GM23338 (cell line): Measurements from ENCODE around the gene SPAG16. TPM values are rescaled to one million over a fixed set of nuclear protein-coding genes. Genes with fewer than 3 reads are reported as not detected.

Experiments
- ATAC-seq: fragments of 200-7000 bp; cut with Tn5 transposase; 3 replicates; pipeline ENCODE4 v1.9.1; 2020
- DNase-seq: peaks from one replicate; pipeline ENCODE4 v3.0.0-alpha.2; 2015; ENCODE audit warnings: low spot score
- H2AFZ ChIP-seq: fragments of 200-600 bp; sonication (generic); 2 replicates; pipeline ENCODE4 v1.8.0; 2016; ENCODE audit warnings: antibody characterized with exemption, mild to moderate bottlenecking, moderate library complexity
- H3F3A ChIP-seq: fragments of 200-600 bp; sonication (generic); replicated peaks from 2 replicates; pipeline ENCODE4 v1.8.0; 2017; ENCODE audit warnings: antibody characterized with exemption, mixed run types, low read depth
- H3K27ac ChIP-seq: fragments of 200-600 bp; sonication (generic); 2 replicates; pipeline ENCODE4 v1.6.1; 2016; ENCODE audit warnings: low read depth
- H3K27me3 ChIP-seq: fragments of 200-600 bp; sonication (generic); 2 replicates; pipeline ENCODE4 v1.8.0; 2016; ENCODE audit warnings: mild to moderate bottlenecking, mixed run types, moderate library complexity; ENCODE audit not compliant: insufficient read depth
- H3K36me3 ChIP-seq: fragments of 200-600 bp; sonication (generic); 2 replicates; pipeline ENCODE4 v1.8.0; 2016; ENCODE audit warnings: mild to moderate bottlenecking; ENCODE audit not compliant: insufficient read depth
- H3K4me1 ChIP-seq: fragments of 200-600 bp; sonication (generic); 2 replicates; pipeline ENCODE4 v1.8.0; 2016; ENCODE audit warnings: mild to moderate bottlenecking, moderate library complexity; ENCODE audit not compliant: insufficient read depth
- H3K4me2 ChIP-seq: fragments of 200-600 bp; sonication (generic); 2 replicates; pipeline ENCODE4 v1.7.1; 2017; ENCODE audit warnings: mixed run types
- H3K4me3 ChIP-seq: fragments of 200-600 bp; sonication (generic); 2 replicates; pipeline ENCODE4 v1.6.1; 2016; ENCODE audit warnings: mixed run types
- H3K79me2 ChIP-seq: fragments of 200-600 bp; sonication (generic); replicated peaks from 2 replicates; pipeline ENCODE4 v1.8.0; 2017; ENCODE audit warnings: mild to moderate bottlenecking; ENCODE audit not compliant: insufficient read depth
- H3K9me2 ChIP-seq: fragments of 200-600 bp; sonication (generic); 2 replicates; pipeline ENCODE4 v1.8.0; 2017; ENCODE audit not compliant: insufficient read depth
- H4K20me1 ChIP-seq: fragments of 200-600 bp; sonication (generic); replicated peaks from 2 replicates; pipeline ENCODE4 v1.8.0; 2017; ENCODE audit warnings: mild to moderate bottlenecking; ENCODE audit not compliant: insufficient read depth
- H3K27ac Mint-ChIP-seq: 2 replicates; pipeline ENCODE4 v1.8.0; 2020; ENCODE audit warnings: inconsistent platforms, mild to moderate bottlenecking, moderate library complexity, mixed read lengths
- H3K27me3 Mint-ChIP-seq: 3 replicates; pipeline ENCODE4 v1.8.0; 2022; ENCODE audit warnings: low read depth, mild to moderate bottlenecking, moderate library complexity, mixed read lengths, inconsistent platforms; ENCODE audit not compliant: insufficient read depth, poor library complexity
- H3K36me3 Mint-ChIP-seq: 3 replicates; pipeline ENCODE4 v1.8.0; 2021; ENCODE audit warnings: low read depth, mild to moderate bottlenecking, inconsistent platforms, moderate library complexity, mixed read lengths
- H3K4me1 Mint-ChIP-seq: 3 replicates; pipeline ENCODE4 v1.8.0; 2020; ENCODE audit warnings: mild to moderate bottlenecking, inconsistent platforms, mixed read lengths
- H3K4me3 Mint-ChIP-seq: 3 replicates; pipeline ENCODE4 v1.8.0; 2021; ENCODE audit warnings: moderate library complexity, mild to moderate bottlenecking, inconsistent platforms, mixed read lengths
- H3K9me3 Mint-ChIP-seq: 3 replicates; pipeline ENCODE4 v1.8.0; 2020; ENCODE audit warnings: moderate library complexity, mild to moderate bottlenecking, inconsistent platforms, mixed read lengths
- CREB1 ChIP-seq: fragments of 250-450 bp; sonication (Bioruptor Pico); IDR thresholded peaks from 2 replicates; pipeline ENCODE4 v1.5.0; 2020; ENCODE audit warnings: low read depth, mild to moderate bottlenecking, moderate library complexity
- EZH2phosphoT487 ChIP-seq: fragments of 200-600 bp; sonication (generic); IDR thresholded peaks from one replicate; pipeline ENCODE4 v1.8.1; 2018; ENCODE audit warnings: antibody characterized with exemption; ENCODE audit not compliant: unreplicated experiment
- JUNB ChIP-seq: IDR thresholded peaks from one replicate; pipeline ENCODE4 v1.6.1; 2016; ENCODE audit warnings: antibody characterized with exemption; ENCODE audit not compliant: unreplicated experiment
- REST ChIP-seq: IDR thresholded peaks from one replicate; pipeline ENCODE4 v1.6.1; 2018; ENCODE audit warnings: antibody characterized with exemption; ENCODE audit not compliant: unreplicated experiment
- ZNF114 ChIP-seq: fragments of 250-450 bp; sonication (Bioruptor Pico); IDR thresholded peaks from 2 replicates; pipeline ENCODE4 v1.5.0; 2020; ENCODE audit warnings: mild to moderate bottlenecking, moderate library complexity
- ZNF331 ChIP-seq: fragments of 250-450 bp; sonication (Bioruptor Pico); IDR thresholded peaks from 2 replicates; pipeline ENCODE4 v1.5.0; 2020; ENCODE audit warnings: low read depth, mild to moderate bottlenecking, moderate library complexity
- ZNF462 ChIP-seq: fragments of 250-450 bp; sonication (Bioruptor Pico); IDR thresholded peaks from 2 replicates; pipeline ENCODE4 v1.5.0; 2020; ENCODE audit warnings: mild to moderate bottlenecking, moderate library complexity
- polyA plus RNA-seq: library from polyadenylated mRNA; unstranded; fragments of >200 nt; fragmentation: Nextera tagmentation; extraction: Ambion mirVana; gene quantifications from 2 replicates; pipeline ENCODE4 v1.2.1, GENCODE V29; 2016
- total RNA-seq: library from RNA; depleted of rRNA; stranded (reverse); fragments of >200 nt; shearing (Covaris generic); gene quantifications from 2 replicates; pipeline ENCODE4 v1.2.3, GENCODE V29; 2014
- TF ChIP-seq, protein P1 (sequence below): IDR thresholded peaks from 2 replicates; pipeline ENCODE4 v1.6.1; 2016; ENCODE audit warnings: antibody characterized with exemption

SPAG16 gene
- total and polyA plus RNA-seq, 2 experiments from 2014 or later, result 19.7 to 47.8 TPM

DNA sequence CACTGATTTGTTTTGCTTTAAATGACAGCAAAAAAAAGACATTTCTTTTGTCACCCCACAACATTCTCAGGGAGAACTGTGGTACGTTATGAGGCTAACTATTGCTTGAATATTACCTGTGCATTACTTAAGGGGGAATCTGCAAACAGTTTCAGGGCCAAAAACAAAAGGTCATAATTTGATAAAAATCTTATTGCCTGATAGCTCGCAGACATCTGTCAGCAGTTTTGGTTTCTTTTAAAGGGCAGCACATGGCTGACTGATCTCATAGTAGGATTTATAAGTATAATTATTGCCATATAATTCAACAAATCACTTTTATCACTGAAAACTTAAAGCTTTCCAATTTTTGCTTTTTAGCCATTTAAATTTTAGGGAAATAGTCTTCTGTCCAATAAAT is 900.2 kb downstream of the SPAG16 start:
- DNase-seq, result no peak
- Histone ChIP-seq H3F3A (no peaks in the 10 kb centered on the region), H3K36me3 (no peaks in the 10 kb centered on the region), H4K20me1 (no peaks in the 10 kb centered on the region), H3K79me2 (no peaks in the 10 kb centered on the region), H3K4me1 (peaks cover 18% of the 10 kb centered on the region), H3K27me3 (no peaks in the 10 kb centered on the region), H3K27ac (no peak overlapping the region), H3K4me2 (no peak overlapping the region), H3K9me2 (no peaks in the 10 kb centered on the region), H3K4me3 (no peak overlapping the region), H2AFZ (no peak overlapping the region)
- Mint-ChIP-seq H3K4me3 (no peak overlapping the region), H3K27me3 (peaks cover 3% of the 10 kb centered on the region), H3K4me1 (peaks cover 21% of the 10 kb centered on the region), H3K27ac (no peak overlapping the region), H3K36me3 (no peaks in the 10 kb centered on the region), H3K9me3 (no peaks in the 10 kb centered on the region)
- TF ChIP-seq JUNB, result no peak
- ATAC-seq, result no peak

DNA sequence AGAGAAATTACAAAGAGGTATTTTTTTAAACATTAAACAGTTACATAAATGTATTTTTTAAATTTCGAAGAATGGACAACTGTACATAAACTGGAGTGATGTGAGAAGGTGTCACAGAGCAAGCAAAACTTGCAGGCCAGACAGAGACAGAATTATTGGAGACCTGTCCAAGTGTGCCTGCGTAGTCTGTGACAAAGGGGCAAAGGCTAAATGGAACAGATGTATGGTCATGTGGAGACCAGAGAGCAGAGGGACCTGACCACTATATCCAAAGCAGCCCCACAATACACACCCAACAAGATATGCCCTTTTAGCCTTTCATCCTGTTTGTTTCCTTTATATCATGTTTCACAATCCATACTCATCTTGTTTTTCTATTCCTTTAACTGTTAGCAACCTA is 901.3 kb downstream of the SPAG16 start:
- Histone ChIP-seq H3K27ac (no peak overlapping the region), H3K9me2 (no peaks in the 10 kb centered on the region), H3F3A (no peaks in the 10 kb centered on the region), H3K79me2 (no peaks in the 10 kb centered on the region), H3K36me3 (no peaks in the 10 kb centered on the region), H3K4me2 (no peak overlapping the region), H4K20me1 (no peaks in the 10 kb centered on the region), H3K27me3 (no peaks in the 10 kb centered on the region), H3K4me1 (peaks cover 24% of the 10 kb centered on the region), H3K4me3 (no peak overlapping the region), H2AFZ (no peak overlapping the region)
- Mint-ChIP-seq H3K36me3 (no peaks in the 10 kb centered on the region), H3K9me3 (no peaks in the 10 kb centered on the region), H3K27me3 (peaks cover 3% of the 10 kb centered on the region), H3K4me3 (no peak overlapping the region), H3K27ac (no peak overlapping the region), H3K4me1 (peaks cover 26% of the 10 kb centered on the region)
- TF ChIP-seq ZNF114 (CRISPR knock-in tag) (no peak), ZNF462 (CRISPR knock-in tag) (no peak), ZNF331 (CRISPR knock-in tag) (no peak), CREB1 (CRISPR knock-in tag) (no peak), REST (no peak), EZH2phosphoT487 (no peak)
- TF ChIP-seq, protein P1, sequence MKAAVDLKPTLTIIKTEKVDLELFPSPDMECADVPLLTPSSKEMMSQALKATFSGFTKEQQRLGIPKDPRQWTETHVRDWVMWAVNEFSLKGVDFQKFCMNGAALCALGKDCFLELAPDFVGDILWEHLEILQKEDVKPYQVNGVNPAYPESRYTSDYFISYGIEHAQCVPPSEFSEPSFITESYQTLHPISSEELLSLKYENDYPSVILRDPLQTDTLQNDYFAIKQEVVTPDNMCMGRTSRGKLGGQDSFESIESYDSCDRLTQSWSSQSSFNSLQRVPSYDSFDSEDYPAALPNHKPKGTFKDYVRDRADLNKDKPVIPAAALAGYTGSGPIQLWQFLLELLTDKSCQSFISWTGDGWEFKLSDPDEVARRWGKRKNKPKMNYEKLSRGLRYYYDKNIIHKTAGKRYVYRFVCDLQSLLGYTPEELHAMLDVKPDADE, result no peak
- DNase-seq (no peak), ATAC-seq (no peak)
